GM19438 (cell line): ENCODE measurements around the gene TRIM67.
"Not testable (repeated sequence)": the region's sequence is repeated elsewhere in the genome, so short reads cannot be mapped to it uniquely, and the experiment has no call there.

Source experiments
- ATAC-seq: cut with Tn5 transposase; IDR thresholded peaks from one replicate; pipeline ENCODE4 v1.9.1; 2021; ENCODE audit warnings: low read depth; ENCODE audit not compliant: unreplicated experiment

The TRIM67 gene

GRCh38 chr1:231157311-231157710 is 4.5 kb upstream of the TRIM67 start:
- ATAC-seq: no peak

GRCh38 chr1:231158141-231158540 is 3.7 kb upstream of the TRIM67 start:
- ATAC-seq: not testable (repeated sequence)

GRCh38 chr1:231159202-231159962 is 2.5 kb upstream of the TRIM67 start:
- ATAC-seq: no peak

- no peak for ATAC-seq
Observed at GRCh38 chr1:231159963-231160761, 1.7 kb upstream of the TRIM67 start.

- ATAC-seq: no peak
Observed at GRCh38 chr1:231160895-231161666, 777 bp upstream of the TRIM67 start.

GRCh38 chr1:231162297-231162969 is 575 bp downstream of the TRIM67 start:
- ATAC-seq: no peak

- ATAC-seq: no peak
Observed at GRCh38 chr1:231162970-231163829, 1.3 kb downstream of the TRIM67 start.

- ATAC-seq: no peak
Observed at GRCh38 chr1:231163830-231164427, 2.1 kb downstream of the TRIM67 start.

- ATAC-seq: no peak
Observed at GRCh38 chr1:231165371-231165770, 3.5 kb downstream of the TRIM67 start.

- no peak for ATAC-seq
Observed at GRCh38 chr1:231166398-231166797, 4.5 kb downstream of the TRIM67 start.

- ATAC-seq: no peak
Observed at GRCh38 chr1:231170875-231171274, 9.0 kb downstream of the TRIM67 start.

GRCh38 chr1:231171623-231172197 is 9.9 kb downstream of the TRIM67 start:
- ATAC-seq: no peak

GRCh38 chr1:231172411-231172810 is 10.6 kb downstream of the TRIM67 start:
- no peak for ATAC-seq

- ATAC-seq: no peak
Observed at GRCh38 chr1:231176421-231176820, 14.6 kb downstream of the TRIM67 start.

- ATAC-seq: no peak
Observed at GRCh38 chr1:231177226-231177625, 15.4 kb downstream of the TRIM67 start.

- ATAC-seq: no peak
Observed at GRCh38 chr1:231177936-231178335, 16.1 kb downstream of the TRIM67 start.

GRCh38 chr1:231178970-231179369 is 17.1 kb downstream of the TRIM67 start:
- ATAC-seq: no peak

GRCh38 chr1:231180034-231180433 is 18.2 kb downstream of the TRIM67 start:
- no peak for ATAC-seq

GRCh38 chr1:231181271-231181670 is 19.4 kb downstream of the TRIM67 start:
- ATAC-seq: no peak
